Psoas muscle (tissue), 8 donors: Measurements from ENCODE around the gene ALG12. TPM values are rescaled to one million over a fixed set of nuclear protein-coding genes. Genes with fewer than 3 reads are reported as not detected.

ENCODE experiments used
- ATAC-seq, 4 donors: fragments of 200-7000 bp; cut with Tn5 transposase; one replicate each; pipeline ENCODE4 v1.9.1; 2020; ENCODE audit warnings: moderate library complexity in 3 of 4, mild to moderate bottlenecking in 2 of 4
- DNase-seq, 2 donors: peaks; one replicate each; pipeline ENCODE4 v3.0.0-alpha.2; 2020
- H3K27ac ChIP-seq: fragments of 200-600 bp; one replicate; pipeline ENCODE4 v1.8.0; 2022
- H3K27me3 ChIP-seq, 3 donors: fragments of 200-600 bp in 1 of 3; one replicate each; pipeline versions ENCODE4 v1.6.1 to v1.8.0; 2013 to 2022; ENCODE audit warnings: low read length in 2 of 3, mild to moderate bottlenecking in 2 of 3, moderate library complexity in 1 of 3; ENCODE audit not compliant: insufficient read depth in 3 of 3
- H3K36me3 ChIP-seq, 2 donors: fragments of 200-600 bp in 1 of 2; one replicate each; pipeline versions ENCODE4 v1.6.1 to v1.8.0; 2013 to 2022; ENCODE audit warnings: low read depth in 1 of 2, mild to moderate bottlenecking in 1 of 2, moderate library complexity in 1 of 2; ENCODE audit not compliant: insufficient read depth in 1 of 2
- H3K4me1 ChIP-seq: fragments of 200-600 bp; one replicate; pipeline ENCODE4 v1.8.0; 2022
- H3K4me3 ChIP-seq: fragments of 200-600 bp; one replicate; pipeline ENCODE4 v1.8.0; 2022; ENCODE audit warnings: mild to moderate bottlenecking
- H3K9me3 ChIP-seq: fragments of 200-600 bp; one replicate; pipeline ENCODE4 v1.8.0; 2022
- WGBS, 3 donors: extraction: QIAGEN DNeasy Blood & Tissue Kit; methylation state at CpG; one replicate each; pipeline versions ENCODE4 v1.1.6 to v1.1.7; 2013; 5-methylcytosine and 5-hydroxymethylcytosine counted together
- intact Hi-C, 2 donors: fragments of 100-400 bp; cut with DNase I; formaldehyde crosslinking; loops; one replicate each; pipeline versions ENCODE4 v1.11.0 to v1.14.2; 2022
- polyA plus RNA-seq, 3 donors: library from polyadenylated mRNA; stranded (reverse); fragments of 200-250 nt; gene quantifications; one replicate each; pipeline ENCODE4 v1.2.3, GENCODE V29; 2013
- total RNA-seq, 4 donors: library from RNA; stranded (reverse); fragmentation: NEBNext Ultra II Directional in 2 of 4; extraction: Animal tissue kit (Norgen Biotek cat#: 25700) in 2 of 4; gene quantifications; one replicate each; pipeline versions ENCODE4 v1.2.1 to v1.2.4, GENCODE V29; 2021 to 2023
- TF ChIP-seq, protein P1 (sequence below): fragments of 200-600 bp; IDR thresholded peaks from one replicate; pipeline ENCODE4 v1.8.0; 2022; ENCODE audit warnings: antibody characterized with exemption
- donor health status: healthy with polysubstance abuse.
- donor health status: DM: no; HTN: no; CAD: no; lungs with moderate emphysema.
- donor health status: Bipolar disorder and iron deficiency.
- donor health status: healthy.
- donor health status: DM: yes; HTN: yes; CAD: no.
- donor health status: DM: no; HTN: no; CAD: no.
- donor health status: DM: no; HTN: no; CAD: no.
- donor health status: DM: yes; HTN: yes; CAD: no.

Gene ALG12
- total and polyA plus RNA-seq, 7 donors: 6.5 to 11.0 (median 8.2) TPM

DNA sequence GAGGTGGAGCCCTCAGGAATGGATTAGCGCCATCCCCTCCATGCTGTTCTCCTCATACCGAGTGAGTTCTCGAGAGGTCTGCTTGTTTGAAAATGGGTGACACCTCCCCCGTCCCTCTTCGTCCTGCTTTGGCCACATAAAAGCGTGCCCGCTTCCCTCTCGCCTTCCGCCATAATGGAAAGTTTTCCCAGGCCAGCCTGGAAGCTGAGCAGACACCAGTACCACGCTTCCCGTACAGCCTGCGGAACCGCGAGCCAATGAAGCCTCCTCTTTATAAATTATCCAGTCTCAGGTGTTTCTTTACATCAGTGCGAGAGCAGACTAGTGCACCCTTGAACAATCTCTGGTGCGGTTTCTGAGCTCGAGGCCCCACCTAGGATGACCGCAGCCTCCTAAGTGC, 12.8 kb downstream of the ALG12 start:
- no peak overlapping the region for H3K27ac ChIP-seq
- no peaks in the 10 kb centered on the region for H3K4me1 ChIP-seq
- H3K36me3 ChIP-seq: peaks cover 4 to 84% of the 10 kb centered on the region in 2 donors
- H3K27me3 ChIP-seq: no peaks in the 10 kb centered on the region
- WGBS, 3 donors: 93 to 96% (median 95%) methylated on average over 18 of the region's 18 CpGs
- peak in 1 of 2 donors; percentile 15 for DNase-seq
- intact Hi-C loops: no loop called here
- H3K4me3 ChIP-seq: no peak overlapping the region
- no peak for ATAC-seq
- TF ChIP-seq, protein P1, sequence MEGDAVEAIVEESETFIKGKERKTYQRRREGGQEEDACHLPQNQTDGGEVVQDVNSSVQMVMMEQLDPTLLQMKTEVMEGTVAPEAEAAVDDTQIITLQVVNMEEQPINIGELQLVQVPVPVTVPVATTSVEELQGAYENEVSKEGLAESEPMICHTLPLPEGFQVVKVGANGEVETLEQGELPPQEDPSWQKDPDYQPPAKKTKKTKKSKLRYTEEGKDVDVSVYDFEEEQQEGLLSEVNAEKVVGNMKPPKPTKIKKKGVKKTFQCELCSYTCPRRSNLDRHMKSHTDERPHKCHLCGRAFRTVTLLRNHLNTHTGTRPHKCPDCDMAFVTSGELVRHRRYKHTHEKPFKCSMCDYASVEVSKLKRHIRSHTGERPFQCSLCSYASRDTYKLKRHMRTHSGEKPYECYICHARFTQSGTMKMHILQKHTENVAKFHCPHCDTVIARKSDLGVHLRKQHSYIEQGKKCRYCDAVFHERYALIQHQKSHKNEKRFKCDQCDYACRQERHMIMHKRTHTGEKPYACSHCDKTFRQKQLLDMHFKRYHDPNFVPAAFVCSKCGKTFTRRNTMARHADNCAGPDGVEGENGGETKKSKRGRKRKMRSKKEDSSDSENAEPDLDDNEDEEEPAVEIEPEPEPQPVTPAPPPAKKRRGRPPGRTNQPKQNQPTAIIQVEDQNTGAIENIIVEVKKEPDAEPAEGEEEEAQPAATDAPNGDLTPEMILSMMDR: no peak
- no peaks in the 10 kb centered on the region for H3K9me3 ChIP-seq

DNA sequence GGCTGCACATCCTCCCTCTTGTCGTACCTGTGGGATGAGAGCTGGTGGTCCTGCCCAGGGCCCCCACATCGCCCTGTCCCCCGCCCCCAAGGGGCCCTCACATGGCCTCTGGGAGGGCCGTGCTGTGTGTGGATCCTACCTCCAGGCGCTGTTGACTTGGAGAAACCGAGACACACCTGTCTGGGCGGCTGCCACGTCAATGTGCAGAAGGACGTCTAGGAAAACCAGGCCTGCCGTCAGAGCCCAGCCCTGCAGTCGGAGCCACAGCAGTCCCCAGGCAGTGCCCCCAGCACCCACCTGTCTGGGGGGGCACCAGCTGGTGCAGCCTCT, 14.2 kb downstream of the ALG12 start:
- WGBS, 3 donors: 86 to 93% (median 91%) methylated on average over 11 of the region's 11 CpGs
- no peak for ATAC-seq

DNA sequence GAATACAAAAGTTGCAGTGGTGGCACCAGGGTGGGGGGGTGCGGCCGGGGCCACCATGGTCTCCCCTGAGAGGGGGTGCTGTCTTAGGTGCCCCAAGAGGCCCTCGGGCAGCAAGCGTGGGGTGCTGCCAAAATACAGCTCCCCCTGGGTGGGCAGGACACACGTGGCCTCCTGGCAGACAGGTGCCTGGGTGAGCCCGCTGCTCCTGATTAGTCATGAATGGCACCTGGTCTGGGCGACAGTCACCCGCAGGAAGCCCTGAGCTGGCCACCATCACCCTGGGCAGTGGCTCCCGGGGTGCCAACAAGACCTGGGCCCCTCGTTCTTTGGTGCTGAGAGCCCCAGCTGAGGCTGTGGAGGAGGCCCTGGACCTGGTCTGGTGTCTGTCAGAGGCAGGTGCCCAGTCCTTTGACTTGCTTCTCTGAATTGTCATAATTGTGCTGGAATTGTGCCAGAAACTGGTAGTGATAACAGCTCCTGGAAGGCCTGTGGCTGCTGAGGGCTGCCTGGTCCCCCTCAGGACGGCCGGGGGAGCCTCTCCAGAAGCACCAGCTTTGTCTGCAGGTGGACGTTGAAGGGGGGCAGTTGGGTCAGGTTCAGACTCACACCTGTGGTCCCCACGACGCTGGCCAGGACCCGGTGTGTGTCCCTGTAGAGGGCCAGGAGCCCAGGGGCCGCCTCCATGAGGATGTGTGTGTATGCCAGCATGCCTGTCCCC, 14.8 kb downstream of the ALG12 start:
- peaks cover 2 to 77% of the 10 kb centered on the region in 2 donors for H3K36me3 ChIP-seq
- 91 to 92% (median 92%) methylated on average over 15 to 17 of the region's 17 CpGs for WGBS, 3 donors
- H3K4me1 ChIP-seq: no peaks in the 10 kb centered on the region
- no peaks in the 10 kb centered on the region for H3K9me3 ChIP-seq
- TF ChIP-seq, protein P1: no peak
- no peak overlapping the region for H3K4me3 ChIP-seq
- DNase-seq: peak in 1 of 2 donors; percentile 42
- no peak overlapping the region for H3K27ac ChIP-seq
- peak in 2 of 4 donors; percentile 10 to 13 for ATAC-seq
- intact Hi-C loops: no loop called here
- no peaks in the 10 kb centered on the region for H3K27me3 ChIP-seq

More for the DNA sequence above, 14.2 kb downstream of the ALG12 start:
- intact Hi-C loops: no loop called here
- H3K27me3 ChIP-seq: no peaks in the 10 kb centered on the region
- no peaks in the 10 kb centered on the region for H3K9me3 ChIP-seq
- no peak overlapping the region for H3K4me3 ChIP-seq
- TF ChIP-seq, protein P1: no peak
- no peaks in the 10 kb centered on the region for H3K4me1 ChIP-seq
- peaks cover 2 to 82% of the 10 kb centered on the region in 2 donors for H3K36me3 ChIP-seq
- DNase-seq: peak in 1 of 2 donors; percentile 27
- H3K27ac ChIP-seq: no peak overlapping the region

DNA sequence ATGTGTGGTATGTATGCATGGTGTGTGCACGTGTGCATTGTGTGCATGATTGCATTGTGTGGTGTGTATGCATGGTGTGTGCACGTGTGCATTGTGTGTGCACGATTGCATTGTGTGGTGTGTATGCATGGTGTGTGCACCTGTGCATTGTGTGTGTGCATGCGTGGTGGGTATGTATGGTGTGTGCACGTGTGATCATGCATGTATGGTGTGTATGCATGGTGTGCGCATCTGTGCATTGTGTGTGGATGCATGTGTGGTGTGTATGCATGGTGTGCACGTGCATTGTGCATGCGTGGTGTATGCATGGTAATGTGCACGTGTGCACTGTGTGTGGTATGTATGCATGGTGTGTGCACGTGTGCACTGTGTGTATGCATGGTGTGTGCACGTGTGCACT, 16.8 kb downstream of the ALG12 start:
- ATAC-seq (no peak), DNase-seq (no peak)
- H3K9me3 ChIP-seq: no peaks in the 10 kb centered on the region
- TF ChIP-seq, protein P1: no peak
- intact Hi-C loops: no loop called here
- H3K4me3 ChIP-seq: no peak overlapping the region
- no peaks in the 10 kb centered on the region for H3K4me1 ChIP-seq
- WGBS, 3 donors: 92 to 97% (median 95%) methylated on average over 11 of the region's 11 CpGs
- H3K27me3 ChIP-seq: no peaks in the 10 kb centered on the region
- peaks cover 0 to 61% of the 10 kb centered on the region in 2 donors for H3K36me3 ChIP-seq
- no peak overlapping the region for H3K27ac ChIP-seq
